Testis (tissue), 3 donors: ENCODE data around the gene ACAP3. TPM values are rescaled to one million over a fixed set of nuclear protein-coding genes. Genes with fewer than 3 reads are reported as not detected.
A peak's percentile ranks its signal among the peaks of the same experiment; 100 is the strongest.

Experiments used
- DNase-seq: peaks from one replicate; pipeline ENCODE4 v3.0.0-alpha.2; 2019
- H3K27ac ChIP-seq, 2 donors: fragments of 200-600 bp; sonication (generic); one replicate each; pipeline ENCODE4 v1.5.1; 2019
- H3K27me3 ChIP-seq: fragments of 200-600 bp; sonication (generic); one replicate; pipeline ENCODE4 v1.5.1; 2019
- H3K36me3 ChIP-seq: fragments of 200-600 bp; sonication (generic); one replicate; pipeline ENCODE4 v1.5.1; 2017; ENCODE audit warnings: low read depth; ENCODE audit errors: missing control alignments
- H3K4me1 ChIP-seq: fragments of 200-600 bp; sonication (generic); one replicate; pipeline ENCODE4 v1.5.1; 2019
- H3K4me3 ChIP-seq, 2 donors: fragments of 200-600 bp; sonication (generic); one replicate each; pipeline ENCODE4 v1.5.1; 2017 to 2019
- H3K9me3 ChIP-seq: fragments of 200-600 bp; sonication (generic); one replicate; pipeline ENCODE4 v1.5.1; 2017
- POLR2A ChIP-seq: fragments of 450-650 bp; IDR thresholded peaks from one replicate; pipeline ENCODE4 v1.6.1; 2017; ENCODE audit warnings: antibody characterized with exemption, mild to moderate bottlenecking, moderate library complexity
- WGBS, 2 donors: methylation state at CpG; one replicate each; pipeline ENCODE4 v1.1.5; 2018; 5-methylcytosine and 5-hydroxymethylcytosine counted together
- intact Hi-C: fragments of 100-400 bp; cut with DNase I; formaldehyde crosslinking; loops from one replicate; pipeline ENCODE4 v1.15.1; 2023; ENCODE audit warnings: low total_unique reads
- polyA plus RNA-seq: library from polyadenylated mRNA; stranded (reverse); fragments of 350-450 nt; fragmentation: Illumina TruSeq; extraction: RNeasy Lipid Tissue Mini Kit (QIAGEN cat#74804); gene quantifications from one replicate; pipeline ENCODE4 v1.2.3, GENCODE V29; 2014; ENCODE audit warnings: low read depth, low replicate concordance; ENCODE audit not compliant: insufficient read depth
- total RNA-seq, 2 donors: library from RNA; depleted of rRNA; stranded (reverse); fragments of >200 nt; gene quantifications; one replicate each; pipeline ENCODE4 v1.2.3, GENCODE V29; 2016
- TF ChIP-seq, protein P1 (sequence below), 3 experiments: fragments of 450-650 bp in 2 of 3; fragments of 200-600 bp in 1 of 3; sonication (generic) in 1 of 3; IDR thresholded peaks; one replicate each; pipeline ENCODE4 v1.5.1; 2016 to 2019; ENCODE audit warnings: antibody characterized with exemption in 3 of 3, mild to moderate bottlenecking in 2 of 3, moderate library complexity in 1 of 3

The ACAP3 gene
- total and polyA plus RNA-seq, 3 donors from 2014 or later: 16.8 to 62.7 (median 53.0) TPM

DNA sequence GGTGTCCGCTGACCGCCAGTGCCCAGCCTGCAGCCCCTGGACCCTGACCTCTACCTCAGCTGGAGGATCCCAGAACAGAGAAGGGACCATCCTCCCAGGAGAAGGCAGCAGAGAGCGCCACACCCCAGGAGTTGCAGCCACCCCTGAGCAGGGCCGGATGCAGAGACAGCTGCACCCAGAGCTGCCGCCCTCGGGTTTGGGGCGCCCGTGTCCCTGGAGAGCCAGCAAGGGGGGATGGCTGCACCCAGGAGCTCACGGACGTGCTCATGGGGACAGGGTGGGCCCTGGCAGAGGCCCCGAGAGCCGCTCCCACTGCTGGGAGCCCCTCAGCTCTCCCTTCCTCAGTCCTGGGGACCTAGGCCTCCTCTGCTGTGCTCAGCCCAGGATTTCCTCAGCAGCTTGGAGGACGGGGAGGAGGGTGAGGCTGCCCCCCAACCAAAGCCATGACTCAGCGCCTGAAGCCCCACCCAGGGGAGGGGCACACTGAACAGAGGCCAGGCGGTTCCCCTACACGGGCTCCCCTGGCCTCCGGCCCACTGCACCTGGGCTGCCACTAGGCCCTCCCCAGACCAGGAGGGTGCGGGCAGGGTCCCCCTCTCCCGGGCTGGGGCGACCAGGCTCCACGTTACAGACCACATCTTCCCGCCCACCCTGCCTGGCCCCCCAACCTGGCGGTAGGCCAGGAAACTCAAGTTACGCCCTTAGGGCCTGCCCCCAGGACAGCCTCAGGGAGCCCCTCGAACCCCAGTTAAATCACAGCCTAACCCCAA is 2.2 kb downstream of the ACAP3 start:
- H3K27ac ChIP-seq: peak overlapping the region; percentile 25 to 65
- no peaks in the 10 kb centered on the region for H3K27me3 ChIP-seq
- peak; percentile 56 for DNase-seq
- TF ChIP-seq, protein P1, sequence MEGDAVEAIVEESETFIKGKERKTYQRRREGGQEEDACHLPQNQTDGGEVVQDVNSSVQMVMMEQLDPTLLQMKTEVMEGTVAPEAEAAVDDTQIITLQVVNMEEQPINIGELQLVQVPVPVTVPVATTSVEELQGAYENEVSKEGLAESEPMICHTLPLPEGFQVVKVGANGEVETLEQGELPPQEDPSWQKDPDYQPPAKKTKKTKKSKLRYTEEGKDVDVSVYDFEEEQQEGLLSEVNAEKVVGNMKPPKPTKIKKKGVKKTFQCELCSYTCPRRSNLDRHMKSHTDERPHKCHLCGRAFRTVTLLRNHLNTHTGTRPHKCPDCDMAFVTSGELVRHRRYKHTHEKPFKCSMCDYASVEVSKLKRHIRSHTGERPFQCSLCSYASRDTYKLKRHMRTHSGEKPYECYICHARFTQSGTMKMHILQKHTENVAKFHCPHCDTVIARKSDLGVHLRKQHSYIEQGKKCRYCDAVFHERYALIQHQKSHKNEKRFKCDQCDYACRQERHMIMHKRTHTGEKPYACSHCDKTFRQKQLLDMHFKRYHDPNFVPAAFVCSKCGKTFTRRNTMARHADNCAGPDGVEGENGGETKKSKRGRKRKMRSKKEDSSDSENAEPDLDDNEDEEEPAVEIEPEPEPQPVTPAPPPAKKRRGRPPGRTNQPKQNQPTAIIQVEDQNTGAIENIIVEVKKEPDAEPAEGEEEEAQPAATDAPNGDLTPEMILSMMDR (IDR thresholded peaks at IDR 0.05): no peak
- no peak for TF ChIP-seq POLR2A
- WGBS, 2 donors: 46 to 63% methylated on average over 16 to 25 of the region's 25 CpGs
- H3K4me3 ChIP-seq: no peak overlapping the region
- no peaks in the 10 kb centered on the region for H3K9me3 ChIP-seq
- no peaks in the 10 kb centered on the region for H3K36me3 ChIP-seq
- intact Hi-C loops: no loop called here
- H3K4me1 ChIP-seq: peaks cover 40% of the 10 kb centered on the region

DNA sequence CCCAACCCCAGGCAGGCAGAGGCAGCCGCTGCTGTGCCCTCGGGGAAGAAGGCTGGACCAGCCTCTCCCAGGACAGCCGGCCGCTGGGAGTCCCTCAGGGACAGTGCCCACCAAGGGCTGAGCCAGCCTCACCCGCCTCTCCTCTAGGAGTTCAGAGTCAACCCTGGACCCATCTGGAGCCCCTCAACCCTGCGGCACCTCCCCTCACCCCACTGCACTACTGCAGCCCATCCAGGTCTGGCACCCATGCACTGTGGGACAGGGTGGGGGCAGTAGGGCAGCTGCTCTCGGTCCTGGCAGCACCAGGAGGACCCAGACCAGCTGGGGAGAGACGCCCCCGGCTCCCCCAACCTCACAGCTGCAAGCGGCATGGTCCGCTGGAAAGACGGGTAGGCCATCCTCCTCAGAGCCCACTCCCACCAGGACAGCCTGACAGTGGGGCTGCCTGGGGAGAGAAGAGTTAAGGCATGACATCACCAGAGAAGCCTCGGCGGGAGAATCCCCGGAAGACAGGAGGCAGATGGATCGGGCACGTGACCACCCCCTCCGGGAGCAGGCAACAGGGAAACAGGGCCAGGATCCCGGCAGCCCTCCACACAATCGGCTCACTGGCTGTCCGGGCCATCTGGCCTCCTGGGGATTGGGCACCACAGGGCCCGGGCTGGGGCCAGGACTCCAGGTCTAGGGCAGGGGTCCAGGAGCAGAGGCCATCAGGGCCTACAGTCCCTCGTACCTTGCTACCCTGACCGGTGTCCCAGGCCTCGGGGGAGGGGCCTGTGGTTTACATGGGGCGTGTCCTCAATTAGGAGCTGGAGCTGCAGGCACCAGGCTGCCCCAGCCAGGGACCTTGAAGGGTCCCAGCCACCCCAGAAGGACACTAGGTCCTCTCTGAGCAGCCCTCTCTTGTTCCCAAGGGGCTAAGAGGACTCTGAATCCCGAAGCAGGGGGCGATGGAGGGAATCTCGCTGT is 3.1 kb downstream of the ACAP3 start:
- H3K27ac ChIP-seq: peak overlapping the region; percentile 25 to 65
- peaks cover 39% of the 10 kb centered on the region for H3K4me1 ChIP-seq
- H3K36me3 ChIP-seq: no peaks in the 10 kb centered on the region
- no peak overlapping the region for H3K4me3 ChIP-seq
- 49 to 64% methylated on average over 10 to 29 of the region's 29 CpGs for WGBS, 2 donors
- intact Hi-C loops: no loop called here
- DNase-seq: peak; percentile 86
- no peak for TF ChIP-seq POLR2A
- TF ChIP-seq, protein P1 (IDR thresholded peaks at IDR 0.05): no peak
- no peaks in the 10 kb centered on the region for H3K27me3 ChIP-seq
- H3K9me3 ChIP-seq: no peaks in the 10 kb centered on the region

DNA sequence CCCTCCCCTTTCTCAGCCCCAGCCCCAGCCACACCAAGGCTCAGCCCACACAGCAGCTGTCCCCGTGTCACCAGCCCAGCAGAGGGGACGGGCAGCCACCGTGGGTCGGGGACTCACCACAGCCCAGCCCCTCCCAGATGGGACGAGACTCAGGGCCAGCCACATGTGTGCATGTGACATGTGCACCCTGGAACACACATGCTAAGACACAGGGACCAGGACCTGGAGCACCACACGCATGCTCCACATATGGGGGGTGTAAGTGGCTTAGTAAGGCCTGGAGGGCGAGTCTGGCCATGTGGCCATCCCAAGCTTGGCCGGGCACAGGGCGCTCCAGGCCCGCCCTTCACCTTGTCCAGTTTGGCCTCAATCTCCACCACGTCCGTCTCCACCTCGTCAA is 4.0 kb downstream of the ACAP3 start:
- no peaks in the 10 kb centered on the region for H3K9me3 ChIP-seq
- peaks cover 33% of the 10 kb centered on the region for H3K4me1 ChIP-seq
- no peak overlapping the region for H3K4me3 ChIP-seq
- intact Hi-C loops: no loop called here
- H3K27ac ChIP-seq: no peak overlapping the region
- no peaks in the 10 kb centered on the region for H3K27me3 ChIP-seq
- no peak for DNase-seq
- no peak for TF ChIP-seq POLR2A
- TF ChIP-seq, protein P1 (IDR thresholded peaks at IDR 0.05): no peak
- H3K36me3 ChIP-seq: no peaks in the 10 kb centered on the region
- 83% methylated on average over 12 of the region's 13 CpGs; no CpG with 5 or more reads in 1 of the 2 donors for WGBS, 2 donors

DNA sequence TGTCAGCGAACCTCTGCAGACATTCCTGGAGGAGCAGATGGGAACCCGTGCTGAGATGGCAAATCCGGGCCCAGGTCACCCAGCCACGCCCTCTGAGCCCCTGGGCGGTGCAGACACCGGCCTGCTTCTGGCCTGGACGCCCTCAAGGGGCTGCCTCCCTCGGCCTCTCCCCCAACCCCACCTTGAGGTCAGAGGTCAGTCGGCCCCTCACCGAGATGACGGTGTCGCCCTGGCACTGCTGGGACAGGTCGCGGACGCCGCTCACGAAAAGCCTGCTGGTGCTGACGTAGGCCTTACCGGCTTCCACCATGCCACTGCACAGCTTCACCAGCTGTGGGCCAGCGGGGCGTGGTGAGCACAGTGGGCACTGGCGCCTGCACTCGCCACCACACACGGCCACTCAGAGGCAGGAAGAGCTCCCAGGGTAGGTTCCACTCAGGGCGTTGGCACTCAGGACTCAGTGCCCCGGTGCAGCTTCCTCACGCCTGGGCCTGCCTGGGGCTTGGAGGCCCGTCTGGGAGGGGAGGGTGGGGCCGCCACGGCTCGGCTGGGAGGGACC is 4.7 kb downstream of the ACAP3 start:
- peaks cover 33% of the 10 kb centered on the region for H3K4me1 ChIP-seq
- intact Hi-C loops: no loop called here
- no peak for DNase-seq
- no peaks in the 10 kb centered on the region for H3K36me3 ChIP-seq
- no peaks in the 10 kb centered on the region for H3K27me3 ChIP-seq
- H3K4me3 ChIP-seq: no peak overlapping the region
- 85 to 92% methylated on average over 2 to 30 of the region's 31 CpGs for WGBS, 2 donors
- TF ChIP-seq, protein P1 (IDR thresholded peaks at IDR 0.05): no peak
- TF ChIP-seq POLR2A: no peak
- no peak overlapping the region for H3K27ac ChIP-seq
- H3K9me3 ChIP-seq: no peaks in the 10 kb centered on the region
